Measurements from ENCODE around the gene GUCY2D.
A peak's percentile ranks its signal among the peaks of the same experiment; 100 is the strongest.

GUCY2D gene

DNA sequence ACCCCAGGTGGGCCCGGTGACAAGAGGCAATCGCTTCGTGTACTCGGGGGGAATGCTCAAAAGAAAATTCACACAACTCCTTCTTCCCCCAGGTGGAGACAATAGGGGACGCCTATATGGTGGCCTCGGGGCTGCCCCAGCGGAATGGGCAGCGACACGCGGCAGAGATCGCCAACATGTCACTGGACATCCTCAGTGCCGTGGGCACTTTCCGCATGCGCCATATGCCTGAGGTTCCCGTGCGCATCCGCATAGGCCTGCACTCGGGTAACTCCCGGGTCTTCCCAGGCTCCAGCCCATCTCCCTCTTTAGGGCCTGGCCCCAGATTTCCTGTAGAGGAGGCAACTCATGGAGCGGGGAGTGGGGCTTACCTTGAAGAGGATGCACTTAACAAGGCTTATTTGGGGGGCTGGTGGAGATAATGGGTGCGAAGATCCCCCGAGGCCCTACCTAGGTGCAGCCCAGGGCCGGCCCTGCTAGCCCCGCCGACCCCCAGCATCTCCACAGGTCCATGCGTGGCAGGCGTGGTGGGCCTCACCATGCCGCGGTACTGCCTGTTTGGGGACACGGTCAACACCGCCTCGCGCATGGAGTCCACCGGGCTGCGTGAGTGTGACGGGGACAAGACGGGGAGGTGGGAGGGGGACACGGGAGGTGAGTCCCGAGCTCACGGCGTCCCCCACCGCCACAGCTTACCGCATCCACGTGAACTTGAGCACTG, 13.0 kb downstream of the GUCY2D start:
- H3K23ac ChIP-seq (ENCODE audit: low read depth, low read length, poor library complexity) = peak overlapping the region; percentile 93
- H4K91ac ChIP-seq (ENCODE audit: low read depth, low read length, poor library complexity) = no peak overlapping the region
- peak overlapping the region; percentile 97 for H2BK15ac ChIP-seq (ENCODE audit: low read length)
- peak overlapping the region; percentile 99 for H2AK5ac ChIP-seq (ENCODE audit: low read depth, low read length)
- H2BK120ac ChIP-seq (ENCODE audit: low read depth, low read length) = no peak overlapping the region
- H2BK5ac ChIP-seq (ENCODE audit: low read length) = peak overlapping the region; percentile 82
- H2AFZ ChIP-seq (ENCODE audit: low read length) = peak overlapping the region; percentile 75
- whole genome bisulfite sequencing, 2 donors (ENCODE audit: extremely low coverage in 2 of 2, insufficient read length in 2 of 2, insufficient replicate concordance in 1 of 2) = no CpG with 5 or more reads among the region's 44 CpGs
- H3K4me2 ChIP-seq (ENCODE audit: insufficient read depth, low read length, poor library complexity, severe bottlenecking) = peak overlapping the region; percentile 99
- peak overlapping the region; percentile 38 for H3K14ac ChIP-seq (ENCODE audit: low read length)
- H3K18ac ChIP-seq (ENCODE audit: low read length) = peak overlapping the region; percentile 91
- H3K4me1 ChIP-seq (ENCODE audit: control insufficient read depth in 2 of 2, insufficient read depth in 1 of 2, low read depth in 1 of 2, low read length in 2 of 2) = peaks cover 0 to 5% of the 10 kb centered on the region in 2 donors
- no peak overlapping the region for H4K8ac ChIP-seq (ENCODE audit: low read depth, low read length)
- peak overlapping the region; percentile 46 for H2BK12ac ChIP-seq (ENCODE audit: low read length)
- no peak for DNase-seq (ENCODE audit: low spot score)
- peaks cover 3 to 83% (median 24%) of the 10 kb centered on the region in 3 experiments for H3K27me3 ChIP-seq (ENCODE audit: control insufficient read depth in 3 of 3, insufficient read depth in 3 of 3, low read depth in 1 of 3, low read length in 3 of 3)
- H3K79me1 ChIP-seq (ENCODE audit: low read depth, low read length) = peaks cover 2% of the 10 kb centered on the region
- no peaks in the 10 kb centered on the region for H3K36me3 ChIP-seq (replicated peaks in 1 of 2; ENCODE audit: control insufficient read depth in 2 of 2, insufficient read depth in 2 of 2, low read length in 2 of 2)
- no peak overlapping the region for H3K27ac ChIP-seq (replicated peaks; ENCODE audit: low read length)
- H3K9me3 ChIP-seq (replicated peaks in 1 of 2; ENCODE audit: control insufficient read depth in 2 of 2, insufficient read depth in 1 of 2, low read depth in 1 of 2, low read length in 2 of 2) = no peaks in the 10 kb centered on the region
- no peak overlapping the region for H3K9ac ChIP-seq (ENCODE audit: low read depth, low read length, poor library complexity)
- H3K4ac ChIP-seq (ENCODE audit: low read length) = peak overlapping the region; percentile 76
- peak overlapping the region in 1 of 2 donors; percentile 82 for H3K4me3 ChIP-seq (ENCODE audit: low read length in 2 of 2)

GRCh38 chr17:8015957-8016631, 13.7 kb downstream of the GUCY2D start:
- Histone ChIP-seq H2AFZ (ENCODE audit: low read length) (peak overlapping the region; percentile 75), H3K4me3 (ENCODE audit: low read length in 2 of 2) (peak overlapping the region in 1 of 2 donors; percentile 82), H4K91ac (ENCODE audit: low read depth, low read length, poor library complexity) (no peak overlapping the region), H4K8ac (ENCODE audit: low read depth, low read length) (no peak overlapping the region), H3K18ac (ENCODE audit: low read length) (peak overlapping the region; percentile 91), H3K4me1 (ENCODE audit: control insufficient read depth in 2 of 2, insufficient read depth in 1 of 2, low read depth in 1 of 2, low read length in 2 of 2) (peaks cover 0 to 5% of the 10 kb centered on the region in 2 donors), H3K27ac (replicated peaks; ENCODE audit: low read length) (no peak overlapping the region), H2BK15ac (ENCODE audit: low read length) (peak overlapping the region; percentile 97), H2AK5ac (ENCODE audit: low read depth, low read length) (peak overlapping the region; percentile 99), H2BK5ac (ENCODE audit: low read length) (peak overlapping the region; percentile 39), H3K23ac (ENCODE audit: low read depth, low read length, poor library complexity) (peak overlapping the region; percentile 93), H2BK12ac (ENCODE audit: low read length) (peak overlapping the region; percentile 46), H3K9ac (ENCODE audit: low read depth, low read length, poor library complexity) (peak overlapping the region; percentile 95), H3K27me3 (ENCODE audit: control insufficient read depth in 3 of 3, insufficient read depth in 3 of 3, low read depth in 1 of 3, low read length in 3 of 3) (peaks cover 3 to 90% (median 24%) of the 10 kb centered on the region in 3 experiments), H3K9me3 (replicated peaks in 1 of 2; ENCODE audit: control insufficient read depth in 2 of 2, insufficient read depth in 1 of 2, low read depth in 1 of 2, low read length in 2 of 2) (no peaks in the 10 kb centered on the region), H3K4ac (ENCODE audit: low read length) (peak overlapping the region; percentile 76), H3K14ac (ENCODE audit: low read length) (peak overlapping the region; percentile 38), H3K79me1 (ENCODE audit: low read depth, low read length) (peaks cover 2% of the 10 kb centered on the region), H3K36me3 (replicated peaks in 1 of 2; ENCODE audit: control insufficient read depth in 2 of 2, insufficient read depth in 2 of 2, low read length in 2 of 2) (no peaks in the 10 kb centered on the region), H3K4me2 (ENCODE audit: insufficient read depth, low read length, poor library complexity, severe bottlenecking) (peak overlapping the region; percentile 99), H2BK120ac (ENCODE audit: low read depth, low read length) (peak overlapping the region; percentile 61)
- no CpG with 5 or more reads among the region's 46 CpGs for WGBS, 2 donors (ENCODE audit: extremely low coverage in 2 of 2, insufficient read length in 2 of 2, insufficient replicate concordance in 1 of 2)
- no peak for DNase-seq (ENCODE audit: low spot score)

- H3K4me3 ChIP-seq (ENCODE audit: low read length in 2 of 2) = peak overlapping the region in 1 of 2 donors; percentile 82
- peaks cover 0 to 5% of the 10 kb centered on the region in 2 donors for H3K4me1 ChIP-seq (ENCODE audit: control insufficient read depth in 2 of 2, insufficient read depth in 1 of 2, low read depth in 1 of 2, low read length in 2 of 2)
- H3K18ac ChIP-seq (ENCODE audit: low read length) = peak overlapping the region; percentile 16
- no peaks in the 10 kb centered on the region for H3K36me3 ChIP-seq (replicated peaks in 1 of 2; ENCODE audit: control insufficient read depth in 2 of 2, insufficient read depth in 2 of 2, low read length in 2 of 2)
- no peak overlapping the region for H2BK5ac ChIP-seq (ENCODE audit: low read length)
- H2BK12ac ChIP-seq (ENCODE audit: low read length) = no peak overlapping the region
- H2AFZ ChIP-seq (ENCODE audit: low read length) = peak overlapping the region; percentile 75
- H2BK120ac ChIP-seq (ENCODE audit: low read depth, low read length) = peak overlapping the region; percentile 12
- peaks cover 2% of the 10 kb centered on the region for H3K79me1 ChIP-seq (ENCODE audit: low read depth, low read length)
- H3K9me3 ChIP-seq (replicated peaks in 1 of 2; ENCODE audit: control insufficient read depth in 2 of 2, insufficient read depth in 1 of 2, low read depth in 1 of 2, low read length in 2 of 2) = no peaks in the 10 kb centered on the region
- H3K9ac ChIP-seq (ENCODE audit: low read depth, low read length, poor library complexity) = peak overlapping the region; percentile 95
- peak overlapping the region; percentile 99 for H3K4me2 ChIP-seq (ENCODE audit: insufficient read depth, low read length, poor library complexity, severe bottlenecking)
- H3K27ac ChIP-seq (replicated peaks; ENCODE audit: low read length) = no peak overlapping the region
- H2AK5ac ChIP-seq (ENCODE audit: low read depth, low read length) = peak overlapping the region; percentile 88
- WGBS, 2 donors (ENCODE audit: extremely low coverage in 2 of 2, insufficient read length in 2 of 2, insufficient replicate concordance in 1 of 2) = no CpG with 5 or more reads among the region's 12 CpGs
- peaks cover 3 to 92% (median 24%) of the 10 kb centered on the region in 3 experiments for H3K27me3 ChIP-seq (ENCODE audit: control insufficient read depth in 3 of 3, insufficient read depth in 3 of 3, low read depth in 1 of 3, low read length in 3 of 3)
- peak; percentile 58 for DNase-seq (ENCODE audit: low spot score)
- H3K23ac ChIP-seq (ENCODE audit: low read depth, low read length, poor library complexity) = no peak overlapping the region
- H4K8ac ChIP-seq (ENCODE audit: low read depth, low read length) = no peak overlapping the region
- no peak overlapping the region for H2BK15ac ChIP-seq (ENCODE audit: low read length)
- H3K4ac ChIP-seq (ENCODE audit: low read length) = no peak overlapping the region
- H3K14ac ChIP-seq (ENCODE audit: low read length) = no peak overlapping the region
- H4K91ac ChIP-seq (ENCODE audit: low read depth, low read length, poor library complexity) = no peak overlapping the region
Measured at GRCh38 chr17:8016632-8017424, 14.4 kb downstream of the GUCY2D start.

Measured in neuronal stem cell (in vitro differentiated cells).